HEK293 (cell line): ENCODE results near the gene NOXO1.

ENCODE experiments used
- CTCF ChIP-seq: fragments of 450-650 bp; formaldehyde crosslinking; IDR thresholded peaks from 2 replicates; pipeline ENCODE4 v1.5.1; 2016; ENCODE audit warnings: missing biosample characterization, missing genetic modification characterization
- MZF1 ChIP-seq: fragments of 450-650 bp; formaldehyde crosslinking; IDR thresholded peaks from 2 replicates; pipeline ENCODE4 v1.5.1; 2017; ENCODE audit warnings: missing biosample characterization, missing genetic modification characterization, borderline replicate concordance
- OSR2 ChIP-seq: fragments of 450-650 bp; formaldehyde crosslinking; IDR thresholded peaks from 2 replicates; pipeline ENCODE4 v1.5.1; 2016; ENCODE audit warnings: missing biosample characterization, missing genetic modification characterization
- SP2 ChIP-seq: fragments of 450-650 bp; formaldehyde crosslinking; IDR thresholded peaks from 2 replicates; pipeline ENCODE4 v1.5.1; 2016; ENCODE audit warnings: missing biosample characterization, missing genetic modification characterization
- YY1 ChIP-seq: fragments of 450-650 bp; formaldehyde crosslinking; IDR thresholded peaks from 2 replicates; pipeline ENCODE4 v1.5.1; 2018; ENCODE audit warnings: missing biosample characterization, missing genetic modification characterization
- ZFP3 ChIP-seq: fragments of 450-650 bp; formaldehyde crosslinking; IDR thresholded peaks from 2 replicates; pipeline ENCODE4 v1.5.1; 2016; ENCODE audit warnings: low read depth, missing biosample characterization, missing genetic modification characterization
- ZNF214 ChIP-seq: fragments of 450-650 bp; formaldehyde crosslinking; IDR thresholded peaks from 2 replicates; pipeline ENCODE4 v1.5.1; 2017; ENCODE audit warnings: missing biosample characterization, mild to moderate bottlenecking, missing genetic modification characterization, borderline replicate concordance
- ZNF274 ChIP-seq, 2 experiments: fragments of 200-500 bp in 1 of 2; fragments of 450-650 bp in 1 of 2; sonication (Bioruptor generic) in 1 of 2; formaldehyde crosslinking in 1 of 2; IDR thresholded peaks; 2 replicates each; pipeline versions ENCODE4 v1.5.1 to v1.6.1; 2014 to 2016; ENCODE audit warnings: borderline replicate concordance in 1 of 2, inconsistent platforms in 1 of 2, low read length in 1 of 2, missing biosample characterization in 1 of 2, missing genetic modification characterization in 1 of 2
- ZNF335 ChIP-seq: fragments of 450-650 bp; formaldehyde crosslinking; conservative IDR thresholded peaks from 2 replicates; pipeline ENCODE4 v1.5.1; 2016; ENCODE audit warnings: missing biosample characterization, missing genetic modification characterization
- ZNF473 ChIP-seq: fragments of 450-650 bp; formaldehyde crosslinking; IDR thresholded peaks from 2 replicates; pipeline ENCODE4 v1.5.1; 2017; ENCODE audit warnings: missing biosample characterization, missing genetic modification characterization
- ZNF600 ChIP-seq: fragments of 450-650 bp; formaldehyde crosslinking; IDR thresholded peaks from 2 replicates; pipeline ENCODE4 v1.5.1; 2016; ENCODE audit warnings: missing biosample characterization, missing genetic modification characterization

GRCh38 chr16:1984347-1985225 is 3.3 kb upstream of the NOXO1 start:
- no peak for TF ChIP-seq ZNF274 (IDR thresholded peaks at IDR 0.05; ENCODE audit: low read length)
- TF ChIP-seq ZNF274 (tag by site-specific recombination; IDR thresholded peaks at IDR 0.05; ENCODE audit: borderline replicate concordance): no peak
- TF ChIP-seq ZNF600 (tag by site-specific recombination): no peak
- no peak for TF ChIP-seq CTCF (tag by site-specific recombination)
- TF ChIP-seq YY1 (tag by site-specific recombination): no peak
- no peak for TF ChIP-seq ZNF473
- no peak for TF ChIP-seq OSR2 (tag by site-specific recombination)
- TF ChIP-seq ZNF335 (tag by site-specific recombination): peak; percentile 57
- TF ChIP-seq ZNF214 (tag by site-specific recombination): no peak
- TF ChIP-seq SP2 (tag by site-specific recombination): no peak; the same call in 1 of the 2 replicates
- no peak for TF ChIP-seq MZF1 (tag by site-specific recombination)
- TF ChIP-seq ZFP3: no peak
